Vagina (tissue), 2 donors: ENCODE data around the gene OR51E1.

Experiments used
- POLR2A ChIP-seq, 2 donors: fragments of 450-650 bp; IDR thresholded peaks; one replicate each; pipeline ENCODE4 v1.6.1; 2017; ENCODE audit warnings: antibody characterized with exemption in 2 of 2, mild to moderate bottlenecking in 2 of 2, moderate library complexity in 2 of 2
- TF ChIP-seq, protein P1 (sequence below), 3 experiments: fragments of 450-650 bp in 2 of 3; fragments of 200-600 bp in 1 of 3; sonication (generic) in 1 of 3; IDR thresholded peaks; one replicate each; pipeline ENCODE4 v1.5.1; 2017 to 2019; ENCODE audit warnings: antibody characterized with exemption in 3 of 3, mild to moderate bottlenecking in 2 of 3, moderate library complexity in 2 of 3

DNA sequence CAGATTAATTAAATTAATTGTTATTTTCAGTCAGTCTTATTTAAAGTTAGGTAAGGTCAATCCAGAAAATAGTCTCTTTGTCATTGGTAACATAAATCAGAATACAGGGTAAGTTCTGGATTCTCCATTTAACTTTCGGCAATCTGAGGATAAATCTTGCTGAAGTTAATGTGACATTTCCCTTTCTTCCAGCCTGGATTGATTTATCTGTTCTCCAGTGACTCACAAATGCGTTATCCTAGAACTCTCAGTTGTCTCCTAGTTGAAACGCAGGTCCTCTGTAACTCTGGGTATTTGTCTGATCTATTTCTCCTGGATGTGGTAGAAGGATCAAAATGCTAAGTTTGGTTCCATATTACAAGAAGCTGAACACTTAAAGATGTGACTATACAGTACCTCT is 21.0 kb downstream of the OR51E1 start:
- TF ChIP-seq, protein P1, sequence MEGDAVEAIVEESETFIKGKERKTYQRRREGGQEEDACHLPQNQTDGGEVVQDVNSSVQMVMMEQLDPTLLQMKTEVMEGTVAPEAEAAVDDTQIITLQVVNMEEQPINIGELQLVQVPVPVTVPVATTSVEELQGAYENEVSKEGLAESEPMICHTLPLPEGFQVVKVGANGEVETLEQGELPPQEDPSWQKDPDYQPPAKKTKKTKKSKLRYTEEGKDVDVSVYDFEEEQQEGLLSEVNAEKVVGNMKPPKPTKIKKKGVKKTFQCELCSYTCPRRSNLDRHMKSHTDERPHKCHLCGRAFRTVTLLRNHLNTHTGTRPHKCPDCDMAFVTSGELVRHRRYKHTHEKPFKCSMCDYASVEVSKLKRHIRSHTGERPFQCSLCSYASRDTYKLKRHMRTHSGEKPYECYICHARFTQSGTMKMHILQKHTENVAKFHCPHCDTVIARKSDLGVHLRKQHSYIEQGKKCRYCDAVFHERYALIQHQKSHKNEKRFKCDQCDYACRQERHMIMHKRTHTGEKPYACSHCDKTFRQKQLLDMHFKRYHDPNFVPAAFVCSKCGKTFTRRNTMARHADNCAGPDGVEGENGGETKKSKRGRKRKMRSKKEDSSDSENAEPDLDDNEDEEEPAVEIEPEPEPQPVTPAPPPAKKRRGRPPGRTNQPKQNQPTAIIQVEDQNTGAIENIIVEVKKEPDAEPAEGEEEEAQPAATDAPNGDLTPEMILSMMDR (IDR thresholded peaks at IDR 0.05), result no peak
- no peak for TF ChIP-seq POLR2A (IDR thresholded peaks at IDR 0.05)
